GM19452 (cell line): Measurements from ENCODE around the gene CCL24.
"Not testable (repeated sequence)": the region's sequence is repeated elsewhere in the genome, so short reads cannot be mapped to it uniquely, and the experiment has no call there.

Experiments
- ATAC-seq: cut with Tn5 transposase; IDR thresholded peaks from one replicate; pipeline ENCODE4 v1.9.1; 2021; ENCODE audit not compliant: unreplicated experiment

The CCL24 gene

GRCh38 chr7:75788154-75788847 is 25.3 kb downstream of the CCL24 start:
- ATAC-seq = not testable (repeated sequence)

GRCh38 chr7:75783058-75783457 is 30.5 kb downstream of the CCL24 start:
- ATAC-seq = not testable (repeated sequence)

- ATAC-seq = not testable (repeated sequence)
Observed at GRCh38 chr7:75780647-75781273, 32.8 kb downstream of the CCL24 start.

GRCh38 chr7:75779516-75779915 is 34.1 kb downstream of the CCL24 start:
- not testable (repeated sequence) for ATAC-seq

- ATAC-seq = not testable (repeated sequence)
Observed at GRCh38 chr7:75779035-75779434, 34.6 kb downstream of the CCL24 start.

- no peak for ATAC-seq
Observed at GRCh38 chr7:75776295-75776971, 37.2 kb downstream of the CCL24 start.

- ATAC-seq = not testable (repeated sequence)
Observed at GRCh38 chr7:75773958-75774357, 39.6 kb downstream of the CCL24 start.

GRCh38 chr7:75772081-75773077 is 41.2 kb downstream of the CCL24 start, which contains the start of gene CCL26:
CCL26 (minus strand) TSS chr7:75772211; CDS start chr7:75772176, 35 bp downstream.
- ATAC-seq = no peak

GRCh38 chr7:75771224-75771623 is 42.4 kb downstream of the CCL24 start:
- ATAC-seq = no peak

GRCh38 chr7:75762350-75762917 is 51.2 kb downstream of the CCL24 start:
- ATAC-seq = no peak

GRCh38 chr7:75761801-75762200 is 51.8 kb downstream of the CCL24 start:
- not testable (repeated sequence) for ATAC-seq
